Omental fat pad (tissue), 4 donors: Measurements from ENCODE around the gene SCAMP4. TPM values are rescaled to one million over a fixed set of nuclear protein-coding genes. Genes with fewer than 3 reads are reported as not detected.

Experiments
- ATAC-seq: fragments of 150-250 bp; one replicate; pipeline ENCODE4 v1.9.1; 2016; ENCODE audit warnings: mild to moderate bottlenecking, moderate library complexity; ENCODE audit not compliant: low FRiP score
- DNase-seq: peaks from one replicate; pipeline ENCODE4 v3.0.0-alpha.2; 2019; ENCODE audit warnings: low spot score
- total RNA-seq, 4 donors: library from RNA; depleted of rRNA; stranded (reverse); fragments of >200 nt; gene quantifications; one replicate each; pipeline ENCODE4 v1.1.0, GENCODE V29; 2016
- TF ChIP-seq, protein P1 (sequence below), 3 donors: fragments of 450-650 bp; IDR thresholded peaks; one replicate each; pipeline ENCODE4 v1.5.1; 2016 to 2017; ENCODE audit warnings: antibody characterized with exemption in 3 of 3, mild to moderate bottlenecking in 3 of 3, moderate library complexity in 2 of 3

SCAMP4 gene
- total RNA-seq, 4 donors from 2014 or later: 38.0 to 57.8 (median 45.6) TPM

DNA sequence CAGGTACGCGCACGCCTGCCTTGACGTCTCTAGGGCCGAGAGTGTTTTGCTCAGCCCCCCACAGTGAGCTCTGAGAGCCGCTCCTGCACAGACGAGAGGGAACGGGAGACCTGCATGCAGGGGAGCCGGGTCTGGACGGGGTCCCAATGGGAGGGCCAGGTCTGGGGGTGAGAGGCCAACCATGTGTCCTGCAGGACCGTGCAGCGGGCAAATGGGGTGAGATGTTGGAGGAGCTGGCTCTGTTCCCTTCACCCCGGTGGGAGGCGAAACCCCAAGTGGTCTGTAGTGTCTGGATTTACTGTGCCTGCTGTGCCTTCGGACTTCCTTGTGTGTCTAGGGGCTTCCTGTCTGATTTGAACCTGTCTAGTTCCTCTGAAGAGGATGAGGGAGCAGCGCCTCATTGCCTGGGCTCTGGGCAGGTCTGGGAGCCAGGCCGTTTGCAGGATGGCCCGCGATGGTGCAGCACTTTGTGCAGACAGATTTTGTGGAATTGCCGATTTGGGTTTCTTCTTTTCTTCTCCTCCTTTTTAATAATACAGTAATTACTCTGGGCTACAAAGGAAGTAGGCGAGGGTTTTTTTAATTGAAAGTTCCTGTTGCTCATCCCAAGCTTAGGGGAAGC lies 37.8 kb downstream of the SCAMP4 start:
- no peak for ATAC-seq
- DNase-seq: no peak
- TF ChIP-seq, protein P1, sequence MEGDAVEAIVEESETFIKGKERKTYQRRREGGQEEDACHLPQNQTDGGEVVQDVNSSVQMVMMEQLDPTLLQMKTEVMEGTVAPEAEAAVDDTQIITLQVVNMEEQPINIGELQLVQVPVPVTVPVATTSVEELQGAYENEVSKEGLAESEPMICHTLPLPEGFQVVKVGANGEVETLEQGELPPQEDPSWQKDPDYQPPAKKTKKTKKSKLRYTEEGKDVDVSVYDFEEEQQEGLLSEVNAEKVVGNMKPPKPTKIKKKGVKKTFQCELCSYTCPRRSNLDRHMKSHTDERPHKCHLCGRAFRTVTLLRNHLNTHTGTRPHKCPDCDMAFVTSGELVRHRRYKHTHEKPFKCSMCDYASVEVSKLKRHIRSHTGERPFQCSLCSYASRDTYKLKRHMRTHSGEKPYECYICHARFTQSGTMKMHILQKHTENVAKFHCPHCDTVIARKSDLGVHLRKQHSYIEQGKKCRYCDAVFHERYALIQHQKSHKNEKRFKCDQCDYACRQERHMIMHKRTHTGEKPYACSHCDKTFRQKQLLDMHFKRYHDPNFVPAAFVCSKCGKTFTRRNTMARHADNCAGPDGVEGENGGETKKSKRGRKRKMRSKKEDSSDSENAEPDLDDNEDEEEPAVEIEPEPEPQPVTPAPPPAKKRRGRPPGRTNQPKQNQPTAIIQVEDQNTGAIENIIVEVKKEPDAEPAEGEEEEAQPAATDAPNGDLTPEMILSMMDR (IDR thresholded peaks at IDR 0.05): no peak

DNA sequence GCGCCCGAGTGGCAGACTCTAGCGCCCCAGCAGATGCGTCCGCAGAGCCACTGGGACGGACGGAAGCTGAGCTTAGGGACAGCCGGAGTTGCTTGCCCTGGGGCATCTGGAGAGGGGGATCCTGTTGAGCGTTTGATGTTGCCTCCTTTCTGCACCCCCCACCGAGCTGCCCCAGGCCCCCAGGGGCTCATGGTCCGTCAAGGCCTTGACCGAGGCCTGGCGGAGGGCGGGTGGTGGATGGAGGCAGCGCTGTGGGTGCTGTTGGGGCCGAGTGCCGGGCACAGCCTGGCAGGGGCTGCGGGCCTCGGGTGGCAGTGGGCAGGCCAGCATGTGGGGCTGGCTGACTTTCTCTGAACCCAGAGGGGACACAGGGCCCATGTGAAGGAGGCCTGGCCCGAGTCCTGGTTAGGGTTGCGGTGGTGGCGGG lies 38.5 kb downstream of the SCAMP4 start:
- ATAC-seq (no peak), DNase-seq (no peak)
- TF ChIP-seq, protein P1 (IDR thresholded peaks at IDR 0.05): no peak

DNA sequence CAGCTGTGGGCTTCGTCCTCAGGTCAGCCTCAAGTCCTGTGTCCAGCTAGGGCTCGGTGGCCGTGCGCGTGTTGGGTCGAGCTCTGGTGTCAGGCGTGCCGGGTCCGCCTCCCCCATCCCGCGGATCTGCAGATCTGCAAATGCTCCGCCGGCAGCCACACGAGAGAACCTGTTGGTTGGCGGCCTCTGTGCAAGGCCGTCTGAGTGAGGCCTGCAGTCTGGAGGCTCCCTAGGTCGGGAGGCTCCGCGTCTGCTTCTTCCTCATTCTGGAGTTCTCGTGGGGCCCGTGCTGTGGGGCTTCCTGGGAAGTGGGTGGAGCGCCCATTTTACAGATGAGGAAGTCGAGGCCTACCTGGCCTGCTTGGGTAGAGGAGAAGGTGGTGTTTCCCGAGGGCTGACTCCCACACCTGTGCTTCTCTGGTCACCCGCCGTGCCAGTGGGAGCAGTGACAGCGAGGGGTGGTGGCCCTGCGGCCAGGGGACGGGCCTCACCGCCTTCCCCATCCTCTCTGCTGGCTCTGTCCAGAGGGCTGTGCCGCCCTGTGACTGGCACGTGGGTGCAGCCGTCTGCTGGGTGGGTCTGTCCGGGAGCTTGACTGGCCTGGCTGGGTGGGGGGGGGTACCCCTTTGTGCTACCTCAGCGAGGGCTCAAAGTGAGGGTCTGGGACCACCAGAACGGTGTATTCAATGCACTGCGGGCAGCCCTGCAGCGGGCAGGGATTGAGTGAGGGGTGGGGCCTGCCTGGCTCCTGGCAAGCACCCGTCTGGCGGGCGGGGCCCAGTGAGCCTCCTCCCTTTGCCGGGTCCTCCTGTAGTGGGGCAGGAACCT lies 39.1 kb downstream of the SCAMP4 start:
- no peak for ATAC-seq
- TF ChIP-seq, protein P1 (IDR thresholded peaks at IDR 0.05): no peak
- no peak for DNase-seq

DNA sequence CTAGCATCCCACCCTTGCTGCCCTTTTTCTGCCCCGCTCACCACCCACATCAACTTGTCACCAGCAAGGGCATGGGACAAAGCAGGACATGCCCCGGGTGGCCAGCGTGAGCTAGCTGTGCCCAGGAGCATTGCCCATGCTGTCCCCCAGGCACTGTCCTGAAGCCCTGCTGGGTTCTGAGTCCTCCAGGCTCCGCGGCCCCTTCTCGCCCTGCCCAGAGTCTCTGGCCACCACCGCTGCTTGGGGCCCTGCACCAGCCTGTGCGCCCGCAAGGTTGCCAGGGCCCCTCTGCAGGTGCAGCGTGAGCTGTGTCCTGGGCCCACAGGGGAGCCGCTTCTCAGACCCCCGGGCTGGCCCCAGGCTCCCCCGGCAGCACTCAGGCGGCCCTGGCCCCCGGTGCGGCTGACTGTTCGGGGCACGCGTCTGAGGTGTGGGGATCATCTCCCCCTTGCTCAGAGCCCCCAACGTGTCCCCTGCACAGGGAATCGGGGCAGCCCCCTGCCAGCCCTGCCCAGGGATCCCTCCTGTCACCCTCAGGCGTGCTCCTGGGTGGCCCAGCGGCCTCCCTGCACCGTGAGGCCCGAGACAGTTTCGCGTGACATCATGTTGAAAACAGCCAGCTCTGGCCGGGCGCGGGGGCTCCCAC lies 39.8 kb downstream of the SCAMP4 start:
- TF ChIP-seq, protein P1 (IDR thresholded peaks at IDR 0.05): no peak

DNA sequence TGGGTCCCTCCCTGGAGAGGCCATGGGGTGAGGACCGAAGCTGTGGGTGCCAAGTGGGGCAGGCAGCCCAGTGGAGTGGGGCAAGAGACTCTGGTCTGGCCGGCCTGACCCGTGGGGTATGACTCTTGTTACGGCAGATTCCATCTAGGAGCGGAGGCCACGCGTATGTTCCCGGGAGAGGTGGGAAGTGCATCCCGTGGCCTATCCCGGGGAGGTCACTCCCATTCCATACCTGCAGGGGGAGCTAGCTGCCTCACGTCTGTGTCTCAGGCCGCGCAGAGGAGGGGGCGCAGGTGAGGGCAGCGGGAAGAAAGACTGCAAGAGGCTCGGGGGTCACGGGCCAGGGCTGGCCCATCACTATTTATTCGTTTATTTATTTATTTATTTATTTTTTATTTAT lies 40.7 kb downstream of the SCAMP4 start:
- no peak for ATAC-seq
- TF ChIP-seq, protein P1 (IDR thresholded peaks at IDR 0.05): no peak
- DNase-seq: no peak

More for the DNA sequence above, 39.8 kb downstream of the SCAMP4 start:
- DNase-seq (no peak), ATAC-seq (no peak)

DNA sequence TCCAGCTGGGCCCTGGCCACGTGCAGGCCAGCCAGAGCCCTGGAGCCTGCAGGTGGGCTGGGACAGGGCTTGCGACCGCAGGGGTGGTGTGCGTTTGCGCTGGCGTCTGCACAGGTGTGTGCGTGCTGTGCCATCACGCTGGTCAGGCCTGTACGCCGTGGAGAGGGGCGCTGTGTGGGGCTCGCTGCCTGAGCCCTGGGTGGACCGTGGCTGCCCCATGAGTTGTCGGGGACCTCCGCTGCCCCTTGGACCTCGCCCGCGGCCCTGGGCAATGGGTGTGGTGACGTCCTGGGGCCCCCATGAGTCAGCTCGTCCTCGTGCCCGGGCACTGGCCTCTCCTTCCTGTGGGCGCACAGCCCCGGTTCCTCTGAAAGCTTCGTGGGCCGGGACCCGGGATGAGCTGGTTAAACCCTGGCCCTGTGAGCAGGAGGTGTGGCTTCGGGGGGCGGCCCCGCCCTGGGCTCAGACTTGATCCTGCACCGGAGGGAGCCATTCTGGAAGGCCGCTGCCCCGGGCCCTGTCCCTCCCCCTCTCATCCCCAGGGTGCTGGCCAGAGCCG lies 42.5 kb downstream of the SCAMP4 start:
- no peak for ATAC-seq

More for the DNA sequence above, 42.5 kb downstream of the SCAMP4 start:
- DNase-seq: no peak
- TF ChIP-seq, protein P1 (IDR thresholded peaks at IDR 0.05): no peak
